Endothelial cell of umbilical vein (primary cell): ENCODE data around the gene DSC1.

ENCODE experiments used
- MAX ChIP-seq: IDR thresholded peaks from 2 replicates; pipeline ENCODE4 v1.6.1; 2011; ENCODE audit not compliant: insufficient read depth, insufficient read length
- POLR2A ChIP-seq: IDR thresholded peaks from 2 replicates; pipeline ENCODE4 v1.6.1; 2012; ENCODE audit warnings: low read depth, mild to moderate bottlenecking, control low read depth, low read length
- TF ChIP-seq, protein P1 (sequence below), 2 donors: IDR thresholded peaks; 1 replicate in 1 of 2; 2 replicates in 1 of 2; pipeline ENCODE4 v1.5.1; 2011; ENCODE audit warnings: low read length in 2 of 2, mild to moderate bottlenecking in 2 of 2, moderate library complexity in 2 of 2, control low read depth in 1 of 2, inconsistent platforms in 1 of 2, low read depth in 1 of 2; ENCODE audit not compliant: insufficient read depth in 1 of 2; ENCODE audit errors: extremely low read depth in 1 of 2

DNA sequence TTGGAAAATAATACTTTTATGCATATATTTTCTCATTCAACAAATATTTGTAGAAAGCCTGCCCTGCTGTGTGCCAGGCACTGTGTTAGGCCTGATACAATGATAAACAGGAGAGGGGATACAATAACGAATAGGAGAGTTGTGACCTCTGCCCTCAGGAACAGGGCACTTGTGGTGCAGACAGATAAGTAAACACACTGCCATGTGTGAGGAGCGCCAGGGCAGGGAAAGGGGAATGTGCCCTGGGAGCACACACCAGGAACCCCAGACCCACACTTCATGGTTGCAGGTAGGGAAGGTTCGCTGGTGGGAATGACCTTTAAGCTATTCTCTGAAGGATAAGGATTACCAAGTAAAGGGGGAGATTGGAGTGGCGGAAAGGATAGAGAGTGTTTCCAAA, 42.2 kb upstream of the DSC1 start:
- TF ChIP-seq, protein P1, sequence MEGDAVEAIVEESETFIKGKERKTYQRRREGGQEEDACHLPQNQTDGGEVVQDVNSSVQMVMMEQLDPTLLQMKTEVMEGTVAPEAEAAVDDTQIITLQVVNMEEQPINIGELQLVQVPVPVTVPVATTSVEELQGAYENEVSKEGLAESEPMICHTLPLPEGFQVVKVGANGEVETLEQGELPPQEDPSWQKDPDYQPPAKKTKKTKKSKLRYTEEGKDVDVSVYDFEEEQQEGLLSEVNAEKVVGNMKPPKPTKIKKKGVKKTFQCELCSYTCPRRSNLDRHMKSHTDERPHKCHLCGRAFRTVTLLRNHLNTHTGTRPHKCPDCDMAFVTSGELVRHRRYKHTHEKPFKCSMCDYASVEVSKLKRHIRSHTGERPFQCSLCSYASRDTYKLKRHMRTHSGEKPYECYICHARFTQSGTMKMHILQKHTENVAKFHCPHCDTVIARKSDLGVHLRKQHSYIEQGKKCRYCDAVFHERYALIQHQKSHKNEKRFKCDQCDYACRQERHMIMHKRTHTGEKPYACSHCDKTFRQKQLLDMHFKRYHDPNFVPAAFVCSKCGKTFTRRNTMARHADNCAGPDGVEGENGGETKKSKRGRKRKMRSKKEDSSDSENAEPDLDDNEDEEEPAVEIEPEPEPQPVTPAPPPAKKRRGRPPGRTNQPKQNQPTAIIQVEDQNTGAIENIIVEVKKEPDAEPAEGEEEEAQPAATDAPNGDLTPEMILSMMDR (IDR thresholded peaks at IDR 0.05; ENCODE audit: extremely low read depth in 1 of 2, insufficient read depth in 1 of 2, low read depth in 1 of 2, low read length in 2 of 2) = no peak
- TF ChIP-seq POLR2A (no peak), MAX (no peak)
